Measurements from ENCODE around the gene ZNF12.

ZNF12 gene

GRCh38 chr7:6658618-6659345, 48.0 kb downstream of the ZNF12 start:
- Histone ChIP-seq H2AFZ (ENCODE audit: low read depth, low read length) (no peak overlapping the region), H3K9me3 (ENCODE audit: low read length) (peaks cover 24% of the 10 kb centered on the region), H3K4me3 (ENCODE audit: low read length) (no peak overlapping the region), H3K4me1 (ENCODE audit: insufficient read depth, low read length) (no peaks in the 10 kb centered on the region), H3K36me3 (ENCODE audit: insufficient read depth, low read length) (peaks cover 18% of the 10 kb centered on the region), H3K27me3 (ENCODE audit: insufficient read depth, low read length) (no peaks in the 10 kb centered on the region)

DNA sequence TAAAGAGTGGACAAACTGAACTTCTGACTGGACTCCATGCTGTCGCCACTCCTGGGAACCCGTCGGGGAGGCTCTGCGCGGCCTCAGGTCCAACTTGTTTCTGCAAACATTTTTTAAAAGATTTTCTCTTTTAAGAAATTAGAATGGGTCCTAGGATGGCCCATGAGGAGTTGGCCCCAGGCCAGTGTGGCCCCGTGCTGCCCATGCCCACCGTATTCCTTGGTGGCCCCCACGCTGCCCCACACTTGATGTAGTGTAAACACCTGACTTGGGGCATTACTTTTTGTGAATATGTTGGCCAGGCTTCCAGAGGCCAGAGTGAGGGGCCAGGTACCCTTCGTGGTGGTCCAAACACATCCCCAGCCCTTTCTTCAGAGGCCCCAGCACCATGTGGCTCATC, 50.3 kb downstream of the ZNF12 start:
- Histone ChIP-seq H3K4me3 (ENCODE audit: low read length) (no peak overlapping the region), H3K9me3 (ENCODE audit: low read length) (peaks cover 45% of the 10 kb centered on the region), H3K27me3 (ENCODE audit: insufficient read depth, low read length) (no peaks in the 10 kb centered on the region), H3K36me3 (ENCODE audit: insufficient read depth, low read length) (peaks cover 38% of the 10 kb centered on the region), H3K4me1 (ENCODE audit: insufficient read depth, low read length) (no peaks in the 10 kb centered on the region), H2AFZ (ENCODE audit: low read depth, low read length) (no peak overlapping the region)

DNA sequence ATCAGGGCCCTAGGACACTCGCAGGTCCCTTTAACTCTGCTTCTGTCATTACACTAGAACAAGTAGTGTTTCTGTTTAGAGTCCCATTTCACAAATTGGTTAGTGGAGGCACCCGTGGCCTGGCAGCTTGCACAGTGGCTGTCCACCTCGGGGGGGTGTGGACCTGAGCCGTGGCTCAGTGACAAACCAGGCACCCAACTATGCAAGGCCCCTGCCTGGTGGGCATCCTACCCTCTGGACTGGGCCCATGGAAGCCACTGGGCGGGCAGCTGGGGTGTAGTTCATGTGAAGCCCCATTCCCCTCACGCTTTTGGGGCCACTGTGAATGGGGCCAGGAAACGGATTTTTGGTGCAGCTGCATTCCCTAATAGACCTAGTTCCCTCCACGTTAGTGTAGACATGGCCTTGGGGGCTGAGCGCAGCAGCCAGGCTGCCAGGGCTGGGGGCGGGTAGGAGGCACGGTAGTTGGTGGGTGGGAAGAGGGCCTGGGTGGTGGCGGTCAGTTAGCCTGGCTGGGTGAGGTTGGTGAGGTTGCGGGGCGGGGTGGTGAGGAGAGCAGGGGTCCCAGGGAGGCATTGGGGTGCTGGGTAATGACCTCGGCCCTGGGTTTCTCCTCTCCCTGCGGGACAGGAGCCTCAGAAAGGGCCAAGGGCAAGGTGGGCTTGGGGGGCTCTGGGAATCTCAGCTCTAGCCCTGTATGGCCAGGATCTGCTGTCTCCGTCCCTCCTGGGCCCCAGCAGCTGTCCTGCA, 50.9 kb downstream of the ZNF12 start:
- H3K4me1 ChIP-seq (ENCODE audit: insufficient read depth, low read length): no peaks in the 10 kb centered on the region
- peaks cover 49% of the 10 kb centered on the region for H3K9me3 ChIP-seq (ENCODE audit: low read length)
- H3K4me3 ChIP-seq (ENCODE audit: low read length): no peak overlapping the region
- peaks cover 41% of the 10 kb centered on the region for H3K36me3 ChIP-seq (ENCODE audit: insufficient read depth, low read length)
- no peaks in the 10 kb centered on the region for H3K27me3 ChIP-seq (ENCODE audit: insufficient read depth, low read length)
- no peak overlapping the region for H2AFZ ChIP-seq (ENCODE audit: low read depth, low read length)

GRCh38 chr7:6654842-6655610, 51.7 kb downstream of the ZNF12 start:
- Histone ChIP-seq H2AFZ (ENCODE audit: low read depth, low read length) (no peak overlapping the region), H3K27me3 (ENCODE audit: insufficient read depth, low read length) (no peaks in the 10 kb centered on the region), H3K4me1 (ENCODE audit: insufficient read depth, low read length) (no peaks in the 10 kb centered on the region), H3K4me3 (ENCODE audit: low read length) (no peak overlapping the region), H3K9me3 (ENCODE audit: low read length) (peaks cover 57% of the 10 kb centered on the region), H3K36me3 (ENCODE audit: insufficient read depth, low read length) (peaks cover 49% of the 10 kb centered on the region)

- H3K36me3 ChIP-seq (ENCODE audit: insufficient read depth, low read length): peaks cover 57% of the 10 kb centered on the region
- H2AFZ ChIP-seq (ENCODE audit: low read depth, low read length): no peak overlapping the region
- no peaks in the 10 kb centered on the region for H3K4me1 ChIP-seq (ENCODE audit: insufficient read depth, low read length)
- no peaks in the 10 kb centered on the region for H3K27me3 ChIP-seq (ENCODE audit: insufficient read depth, low read length)
- no peak overlapping the region for H3K4me3 ChIP-seq (ENCODE audit: low read length)
- H3K9me3 ChIP-seq (ENCODE audit: low read length): peaks cover 64% of the 10 kb centered on the region
These were observed 52.5 kb downstream of the ZNF12 start for GRCh38 chr7:6654113-6654841.

GRCh38 chr7:6653071-6654003, 53.4 kb downstream of the ZNF12 start:
- H2AFZ ChIP-seq (ENCODE audit: low read depth, low read length): no peak overlapping the region
- H3K4me3 ChIP-seq (ENCODE audit: low read length): no peak overlapping the region
- H3K27me3 ChIP-seq (ENCODE audit: insufficient read depth, low read length): no peaks in the 10 kb centered on the region
- no peaks in the 10 kb centered on the region for H3K4me1 ChIP-seq (ENCODE audit: insufficient read depth, low read length)
- peaks cover 74% of the 10 kb centered on the region for H3K9me3 ChIP-seq (ENCODE audit: low read length)
- peaks cover 66% of the 10 kb centered on the region for H3K36me3 ChIP-seq (ENCODE audit: insufficient read depth, low read length)

DNA sequence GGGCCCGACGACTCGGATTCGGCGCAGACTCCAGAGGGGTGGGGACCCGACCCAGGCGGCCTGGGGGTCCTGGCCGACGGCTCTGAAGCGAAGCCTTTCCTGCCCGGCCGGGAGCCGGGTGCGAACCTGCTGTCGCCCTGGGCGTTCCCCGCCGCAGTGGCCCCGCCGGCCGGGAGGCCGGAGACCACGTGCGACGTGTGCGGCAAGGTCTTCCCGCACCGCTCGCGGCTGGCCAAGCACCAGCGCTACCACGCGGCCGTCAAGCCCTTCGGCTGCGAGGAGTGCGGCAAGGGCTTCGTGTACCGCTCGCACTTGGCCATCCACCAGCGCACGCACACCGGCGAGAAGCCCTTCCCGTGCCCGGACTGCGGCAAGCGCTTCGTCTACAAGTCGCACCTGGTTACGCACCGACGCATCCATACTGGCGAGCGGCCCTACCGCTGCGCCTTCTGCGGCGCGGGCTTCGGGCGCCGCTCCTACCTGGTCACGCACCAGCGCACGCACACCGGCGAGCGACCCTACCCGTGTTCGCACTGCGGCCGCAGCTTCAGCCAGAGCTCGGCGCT, 54.2 kb downstream of the ZNF12 start:
- H3K27me3 ChIP-seq (ENCODE audit: insufficient read depth, low read length): no peaks in the 10 kb centered on the region
- peaks cover 74% of the 10 kb centered on the region for H3K36me3 ChIP-seq (ENCODE audit: insufficient read depth, low read length)
- H3K4me1 ChIP-seq (ENCODE audit: insufficient read depth, low read length): no peaks in the 10 kb centered on the region
- no peak overlapping the region for H2AFZ ChIP-seq (ENCODE audit: low read depth, low read length)
- peaks cover 82% of the 10 kb centered on the region for H3K9me3 ChIP-seq (ENCODE audit: low read length)
- no peak overlapping the region for H3K4me3 ChIP-seq (ENCODE audit: low read length)

DNA sequence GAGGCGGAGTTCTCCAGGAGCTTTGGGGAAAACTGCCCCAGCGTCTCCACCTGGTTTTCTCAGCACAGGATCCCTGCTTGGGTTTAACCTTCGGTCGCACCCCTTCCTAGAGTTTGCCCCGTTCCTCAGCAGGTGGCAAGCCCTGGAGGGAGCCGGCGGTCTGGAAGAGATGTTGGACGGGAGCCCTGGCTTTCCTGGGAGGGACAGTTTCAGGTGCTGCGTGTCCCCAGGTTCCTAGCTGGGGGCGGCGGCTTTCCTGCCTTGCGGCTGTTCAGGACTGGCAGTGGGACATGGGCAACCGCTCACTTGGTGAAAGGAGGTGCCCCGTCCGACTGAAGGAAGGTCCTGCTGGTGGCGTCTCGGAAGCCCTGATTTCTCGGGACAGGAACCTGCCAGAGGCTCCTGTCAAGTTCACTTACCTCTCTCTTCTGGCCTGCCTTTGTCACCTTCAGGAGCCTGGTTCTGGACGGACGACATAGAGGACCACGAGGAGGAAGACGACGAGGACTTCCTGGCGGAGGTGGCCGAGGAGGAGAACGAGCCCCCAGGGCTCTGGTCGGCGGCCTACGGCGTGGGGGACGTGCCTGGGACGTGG, 54.8 kb downstream of the ZNF12 start:
- H3K36me3 ChIP-seq (ENCODE audit: insufficient read depth, low read length): peaks cover 80% of the 10 kb centered on the region
- no peak overlapping the region for H2AFZ ChIP-seq (ENCODE audit: low read depth, low read length)
- no peaks in the 10 kb centered on the region for H3K4me1 ChIP-seq (ENCODE audit: insufficient read depth, low read length)
- no peak overlapping the region for H3K4me3 ChIP-seq (ENCODE audit: low read length)
- no peaks in the 10 kb centered on the region for H3K27me3 ChIP-seq (ENCODE audit: insufficient read depth, low read length)
- peaks cover 87% of the 10 kb centered on the region for H3K9me3 ChIP-seq (ENCODE audit: low read length)

DNA sequence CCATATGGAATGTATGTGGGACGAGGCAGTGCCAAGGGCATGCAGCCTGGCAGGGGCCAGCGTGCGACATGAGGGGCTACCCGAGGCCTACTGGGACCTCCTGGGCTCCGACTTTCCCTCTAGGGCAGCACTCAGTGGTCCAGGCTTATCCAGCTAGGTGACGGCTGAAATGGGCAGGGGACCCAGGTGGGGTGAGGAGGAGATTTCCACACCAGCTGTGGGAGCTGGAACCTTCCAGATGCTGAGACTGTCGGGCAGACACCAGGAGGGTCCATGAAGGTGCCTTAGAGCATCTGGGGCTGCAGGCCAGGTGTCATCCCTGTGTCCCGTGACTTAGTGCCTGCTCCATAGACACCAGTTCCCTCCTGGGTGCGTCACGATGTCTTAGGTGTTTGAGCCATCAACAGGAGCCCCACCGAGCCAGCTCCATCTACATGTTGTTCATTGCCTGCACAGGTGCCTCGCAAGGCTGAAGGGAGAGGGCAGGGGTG, 56.2 kb downstream of the ZNF12 start:
- no peak overlapping the region for H3K4me3 ChIP-seq (ENCODE audit: low read length)

GRCh38 chr7:6650086-6650485, 56.7 kb downstream of the ZNF12 start:
- Histone ChIP-seq H3K4me3 (ENCODE audit: low read length) (no peak overlapping the region), H3K27me3 (ENCODE audit: insufficient read depth, low read length) (no peaks in the 10 kb centered on the region), H3K9me3 (ENCODE audit: low read length) (peaks cover 80% of the 10 kb centered on the region), H2AFZ (ENCODE audit: low read depth, low read length) (no peak overlapping the region), H3K36me3 (ENCODE audit: insufficient read depth, low read length) (peaks cover 84% of the 10 kb centered on the region), H3K4me1 (ENCODE audit: insufficient read depth, low read length) (no peaks in the 10 kb centered on the region)

More for the DNA sequence above, 56.2 kb downstream of the ZNF12 start:
- Histone ChIP-seq H3K9me3 (ENCODE audit: low read length) (peaks cover 85% of the 10 kb centered on the region), H3K36me3 (ENCODE audit: insufficient read depth, low read length) (peaks cover 87% of the 10 kb centered on the region), H2AFZ (ENCODE audit: low read depth, low read length) (no peak overlapping the region), H3K4me1 (ENCODE audit: insufficient read depth, low read length) (no peaks in the 10 kb centered on the region), H3K27me3 (ENCODE audit: insufficient read depth, low read length) (no peaks in the 10 kb centered on the region)

- H3K4me1 ChIP-seq (ENCODE audit: insufficient read depth, low read length): no peaks in the 10 kb centered on the region
- H3K9me3 ChIP-seq (ENCODE audit: low read length): peaks cover 74% of the 10 kb centered on the region
- peaks cover 84% of the 10 kb centered on the region for H3K36me3 ChIP-seq (ENCODE audit: insufficient read depth, low read length)
- H2AFZ ChIP-seq (ENCODE audit: low read depth, low read length): no peak overlapping the region
- no peak overlapping the region for H3K4me3 ChIP-seq (ENCODE audit: low read length)
- no peaks in the 10 kb centered on the region for H3K27me3 ChIP-seq (ENCODE audit: insufficient read depth, low read length)
These were observed 57.3 kb downstream of the ZNF12 start for GRCh38 chr7:6649241-6649961.

All from neuron (in vitro differentiated cells).